Tibial artery (tissue), 4 donors: Measurements from ENCODE around the gene RPA3.

Experiments
- DNase-seq, 2 donors: peaks; one replicate each; pipeline ENCODE4 v3.0.0-alpha.2; 2019
- H3K27ac ChIP-seq, 2 donors: fragments of 200-600 bp; sonication (generic) in 1 of 2; 1 replicate in 1 of 2; 2 replicates in 1 of 2; pipeline ENCODE4 v1.5.1; 2018 to 2019; ENCODE audit warnings: mild to moderate bottlenecking in 1 of 2
- H3K27me3 ChIP-seq, 2 donors: fragments of 200-600 bp; sonication (generic) in 1 of 2; one replicate each; pipeline versions ENCODE4 v1.5.1 to v1.6.0; 2016 to 2019
- H3K36me3 ChIP-seq, 3 donors: fragments of 200-600 bp; sonication (generic) in 2 of 3; one replicate each; pipeline ENCODE4 v1.5.1; 2016 to 2019; ENCODE audit warnings: mild to moderate bottlenecking in 2 of 3
- H3K4me1 ChIP-seq, 4 donors: fragments of 200-600 bp; sonication (generic) in 2 of 4; 1 replicate in 3 of 4; 2 replicates in 1 of 4; pipeline ENCODE4 v1.5.1; 2016 to 2019
- H3K4me3 ChIP-seq, 2 donors: fragments of 200-600 bp; sonication (generic) in 1 of 2; 1 replicate in 1 of 2; 2 replicates in 1 of 2; pipeline ENCODE4 v1.5.1; 2018 to 2019; ENCODE audit warnings: mild to moderate bottlenecking in 2 of 2
- H3K9me3 ChIP-seq, 3 donors: fragments of 200-600 bp; sonication (generic) in 1 of 3; one replicate each; pipeline ENCODE4 v1.5.1; 2016 to 2019
- intact Hi-C: fragments of 100-400 bp; cut with DNase I; formaldehyde crosslinking; loops from one replicate; pipeline ENCODE4 v1.15.0; 2023; ENCODE audit warnings: low total_unique reads
- TF ChIP-seq, protein P1 (sequence below), 2 experiments: fragments of 200-600 bp in 1 of 2; fragments of 450-650 bp in 1 of 2; IDR thresholded peaks; one replicate each; pipeline ENCODE4 v1.5.1; 2017 to 2019; ENCODE audit warnings: antibody characterized with exemption in 2 of 2, mild to moderate bottlenecking in 1 of 2, moderate library complexity in 1 of 2

The RPA3 gene

DNA sequence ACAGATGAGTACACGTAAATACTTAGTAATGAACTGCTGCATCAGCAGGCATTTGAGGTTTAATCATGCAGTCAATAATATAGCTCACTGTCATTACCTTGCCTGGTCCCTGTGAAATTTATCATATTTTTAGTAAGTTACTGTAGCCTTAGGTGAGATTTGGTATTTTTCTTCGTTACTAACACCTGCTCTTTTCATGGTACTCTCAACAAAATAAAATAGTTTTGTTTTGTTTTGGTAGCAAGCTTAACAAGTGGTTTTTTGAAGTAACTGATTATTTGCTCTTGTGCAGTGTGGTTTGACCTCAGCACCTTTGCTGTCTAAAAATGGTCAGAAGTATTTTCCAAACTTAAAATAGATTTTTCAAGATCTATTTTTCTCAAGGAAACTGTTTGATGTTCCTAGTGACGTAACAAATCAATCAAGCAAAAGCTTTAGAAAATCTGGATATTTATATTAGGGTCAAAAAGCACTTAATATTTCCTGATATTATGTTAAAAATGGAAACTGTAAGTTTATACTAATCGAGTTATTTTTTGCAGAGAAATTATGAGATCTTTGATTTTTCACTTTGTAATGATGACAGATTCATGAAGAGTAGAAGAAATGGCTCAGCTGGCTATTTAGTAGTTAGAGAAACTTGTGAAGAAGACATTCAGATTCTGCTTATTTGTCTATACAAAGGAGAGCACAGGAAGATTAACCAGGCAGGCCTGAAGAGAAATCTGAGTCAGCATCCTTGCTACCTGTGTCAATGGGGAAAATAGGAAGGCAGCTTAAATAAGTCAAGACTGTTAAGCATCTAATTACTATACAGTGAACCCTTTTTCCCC, 21.0 kb upstream of the RPA3 start:
- no peaks in the 10 kb centered on the region for H3K9me3 ChIP-seq
- TF ChIP-seq, protein P1, sequence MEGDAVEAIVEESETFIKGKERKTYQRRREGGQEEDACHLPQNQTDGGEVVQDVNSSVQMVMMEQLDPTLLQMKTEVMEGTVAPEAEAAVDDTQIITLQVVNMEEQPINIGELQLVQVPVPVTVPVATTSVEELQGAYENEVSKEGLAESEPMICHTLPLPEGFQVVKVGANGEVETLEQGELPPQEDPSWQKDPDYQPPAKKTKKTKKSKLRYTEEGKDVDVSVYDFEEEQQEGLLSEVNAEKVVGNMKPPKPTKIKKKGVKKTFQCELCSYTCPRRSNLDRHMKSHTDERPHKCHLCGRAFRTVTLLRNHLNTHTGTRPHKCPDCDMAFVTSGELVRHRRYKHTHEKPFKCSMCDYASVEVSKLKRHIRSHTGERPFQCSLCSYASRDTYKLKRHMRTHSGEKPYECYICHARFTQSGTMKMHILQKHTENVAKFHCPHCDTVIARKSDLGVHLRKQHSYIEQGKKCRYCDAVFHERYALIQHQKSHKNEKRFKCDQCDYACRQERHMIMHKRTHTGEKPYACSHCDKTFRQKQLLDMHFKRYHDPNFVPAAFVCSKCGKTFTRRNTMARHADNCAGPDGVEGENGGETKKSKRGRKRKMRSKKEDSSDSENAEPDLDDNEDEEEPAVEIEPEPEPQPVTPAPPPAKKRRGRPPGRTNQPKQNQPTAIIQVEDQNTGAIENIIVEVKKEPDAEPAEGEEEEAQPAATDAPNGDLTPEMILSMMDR (IDR thresholded peaks at IDR 0.05) = no peak
- no peak overlapping the region for H3K27ac ChIP-seq
- peaks cover 0 to 26% (median 13%) of the 10 kb centered on the region in 4 donors for H3K4me1 ChIP-seq
- no peaks in the 10 kb centered on the region for H3K27me3 ChIP-seq
- DNase-seq = no peak
- no peak overlapping the region for H3K4me3 ChIP-seq
- intact Hi-C loops = no loop called here
- no peaks in the 10 kb centered on the region for H3K36me3 ChIP-seq

DNA sequence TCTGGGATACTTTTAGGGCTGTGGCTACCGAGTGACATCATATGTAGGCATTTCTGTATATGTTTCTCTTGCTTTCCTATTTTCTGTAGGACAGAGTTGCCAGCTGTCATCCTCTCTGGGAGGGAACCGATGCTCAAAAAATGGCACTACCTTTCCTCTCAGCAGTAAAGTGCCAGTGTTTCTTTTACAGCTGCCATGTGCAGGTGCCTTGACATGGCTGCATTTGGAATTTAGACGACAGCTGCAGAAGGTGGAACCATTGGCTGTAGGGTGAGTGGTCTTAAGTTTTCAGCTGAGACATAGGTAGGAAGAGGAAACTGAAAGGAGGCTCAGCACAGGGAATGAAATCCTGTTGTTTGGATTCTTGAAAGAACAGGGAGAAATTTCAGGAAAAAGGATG, 20.2 kb upstream of the RPA3 start:
- Histone ChIP-seq H3K36me3 (no peaks in the 10 kb centered on the region), H3K4me1 (peaks cover 0 to 26% (median 13%) of the 10 kb centered on the region in 4 donors), H3K27ac (no peak overlapping the region), H3K9me3 (no peaks in the 10 kb centered on the region), H3K27me3 (no peaks in the 10 kb centered on the region), H3K4me3 (no peak overlapping the region)
- TF ChIP-seq, protein P1 (IDR thresholded peaks at IDR 0.05) = no peak
- DNase-seq = no peak
- intact Hi-C loops = no loop called here

DNA sequence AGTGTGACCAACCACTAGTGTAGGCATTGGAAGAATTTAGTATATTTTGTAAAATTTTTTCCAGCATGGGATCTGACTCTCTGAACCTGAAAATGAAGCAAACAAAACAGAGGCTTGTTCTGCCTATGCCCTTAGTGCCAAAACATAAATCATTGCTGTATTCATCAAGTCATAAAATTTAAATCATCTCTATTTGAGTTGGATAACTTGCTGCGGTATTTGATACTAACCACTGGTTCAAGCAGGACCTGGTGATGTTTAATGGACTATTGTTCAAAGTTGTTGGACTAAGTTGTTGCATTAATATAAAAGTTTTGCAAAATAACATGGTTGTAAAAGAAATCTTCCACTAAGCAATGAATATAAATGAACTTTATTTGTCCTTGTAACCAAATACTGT, 19.8 kb upstream of the RPA3 start:
- intact Hi-C loops = no loop called here
- Histone ChIP-seq H3K9me3 (no peaks in the 10 kb centered on the region), H3K4me1 (peaks cover 0 to 29% (median 13%) of the 10 kb centered on the region in 4 donors), H3K27ac (no peak overlapping the region), H3K4me3 (no peak overlapping the region), H3K27me3 (no peaks in the 10 kb centered on the region), H3K36me3 (no peaks in the 10 kb centered on the region)
- no peak for DNase-seq
- TF ChIP-seq, protein P1 (IDR thresholded peaks at IDR 0.05) = no peak

DNA sequence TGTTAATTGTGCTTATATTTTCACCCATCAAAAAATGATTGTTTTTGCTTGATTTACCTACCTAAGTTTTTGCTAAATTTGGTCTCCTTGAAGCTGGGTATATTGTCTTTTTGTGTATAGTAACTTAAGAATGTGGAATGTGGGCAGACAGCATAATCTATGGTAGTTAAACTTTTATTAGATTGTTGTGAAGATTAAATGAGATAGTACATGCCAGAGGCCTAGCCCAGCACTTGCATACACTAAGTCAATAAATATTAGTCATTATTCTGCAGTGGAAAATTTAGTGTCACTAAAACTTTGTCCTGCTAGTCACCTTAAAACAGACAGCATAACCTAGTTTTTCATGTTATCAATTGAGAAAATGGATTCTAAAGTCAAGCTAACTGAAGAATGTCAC, 19.3 kb upstream of the RPA3 start:
- H3K27ac ChIP-seq = no peak overlapping the region
- TF ChIP-seq, protein P1 (IDR thresholded peaks at IDR 0.05) = no peak

DNA sequence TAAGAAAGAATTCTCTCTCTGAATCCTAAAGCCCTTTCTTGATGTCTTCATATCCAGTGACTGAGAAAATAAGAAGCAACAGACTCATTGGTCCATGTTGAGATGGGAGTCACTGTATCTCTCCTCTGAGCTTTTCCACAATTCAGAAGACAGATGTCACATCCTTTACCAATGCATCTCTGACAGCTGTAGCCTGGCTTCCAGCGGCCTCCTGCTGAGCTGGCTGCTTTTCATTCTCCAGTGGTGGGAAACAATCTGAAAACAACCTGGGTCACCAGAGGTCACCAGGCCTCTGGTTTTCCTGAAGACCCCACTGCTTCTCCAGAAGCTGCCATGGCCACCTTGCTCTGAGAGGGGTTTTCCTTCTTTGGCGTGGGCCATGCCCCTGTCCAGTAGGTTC, 18.3 kb upstream of the RPA3 start:
- Histone ChIP-seq H3K4me1 (peaks cover 0 to 45% (median 23%) of the 10 kb centered on the region in 4 donors), H3K9me3 (no peaks in the 10 kb centered on the region), H3K27ac (no peak overlapping the region), H3K4me3 (no peak overlapping the region), H3K27me3 (no peaks in the 10 kb centered on the region), H3K36me3 (no peaks in the 10 kb centered on the region)
- no peak for DNase-seq
- TF ChIP-seq, protein P1 (IDR thresholded peaks at IDR 0.05) = no peak
- intact Hi-C loops = no loop called here

More for the DNA sequence above, 19.3 kb upstream of the RPA3 start:
- H3K4me3 ChIP-seq = no peak overlapping the region
- no peak for DNase-seq
- no peaks in the 10 kb centered on the region for H3K36me3 ChIP-seq
- no peaks in the 10 kb centered on the region for H3K9me3 ChIP-seq
- H3K27me3 ChIP-seq = no peaks in the 10 kb centered on the region
- intact Hi-C loops = no loop called here
- peaks cover 0 to 35% (median 15%) of the 10 kb centered on the region in 4 donors for H3K4me1 ChIP-seq
